ENCODE measurements around the gene PNMA3. TPM values are rescaled to one million over a fixed set of nuclear protein-coding genes. Genes with fewer than 3 reads are reported as not detected.
"Not testable (repeated sequence)": the region's sequence is repeated elsewhere in the genome, so short reads cannot be mapped to it uniquely, and the experiment has no call there.

PNMA3 gene
- total and polyA plus RNA-seq, 4 donors = 0.08 to 0.57 (median 0.13) TPM; not detected in 1

GRCh38 chrX:153083238-153083923 lies 27.1 kb downstream of the PNMA3 start:
- H3K36me3 ChIP-seq (ENCODE audit: control insufficient read depth in 1 of 2, insufficient read depth in 2 of 2, low read length in 1 of 2); H3K4me3 ChIP-seq (ENCODE audit: low read length in 2 of 2); DNase-seq; intact Hi-C loops (cut with DNase I); H3K27ac ChIP-seq (ENCODE audit: low read depth in 1 of 2, low read length in 2 of 2); H3K4me1 ChIP-seq (ENCODE audit: control insufficient read depth in 1 of 2, insufficient read depth in 2 of 2, low read length in 2 of 2); H3K9me3 ChIP-seq (ENCODE audit: control insufficient read depth, low read length); ATAC-seq (ENCODE audit: low FRiP score); H3K27me3 ChIP-seq (ENCODE audit: control insufficient read depth in 1 of 2, insufficient read depth in 2 of 2, low read length in 1 of 2): not testable (repeated sequence)
- 69 to 78% methylated on average over 5 to 11 of the region's 23 CpGs for WGBS, 2 donors

GRCh38 chrX:153102418-153102817 lies 46.1 kb downstream of the PNMA3 start:
- Histone ChIP-seq H3K4me3 (ENCODE audit: low read length in 2 of 2) (no peak overlapping the region), H3K27ac (ENCODE audit: low read depth in 1 of 2, low read length in 2 of 2) (no peak overlapping the region), H3K27me3 (ENCODE audit: control insufficient read depth in 1 of 2, insufficient read depth in 2 of 2, low read length in 1 of 2) (no peaks in the 10 kb centered on the region), H3K4me1 (ENCODE audit: control insufficient read depth in 1 of 2, insufficient read depth in 2 of 2, low read length in 2 of 2) (no peaks in the 10 kb centered on the region), H3K9me3 (ENCODE audit: control insufficient read depth, low read length) (no peaks in the 10 kb centered on the region), H3K36me3 (ENCODE audit: control insufficient read depth in 1 of 2, insufficient read depth in 2 of 2, low read length in 1 of 2) (no peaks in the 10 kb centered on the region)
- intact Hi-C loops (cut with DNase I) = no loop called here
- no peak for ATAC-seq (ENCODE audit: low FRiP score)
- DNase-seq = no peak
- WGBS, 2 donors = 73 to 87% methylated on average over 3 of the region's 3 CpGs

- H3K27ac ChIP-seq (ENCODE audit: low read depth in 1 of 2, low read length in 2 of 2); DNase-seq; H3K4me1 ChIP-seq (ENCODE audit: control insufficient read depth in 1 of 2, insufficient read depth in 2 of 2, low read length in 2 of 2); H3K36me3 ChIP-seq (ENCODE audit: control insufficient read depth in 1 of 2, insufficient read depth in 2 of 2, low read length in 1 of 2); ATAC-seq (ENCODE audit: low FRiP score); H3K4me3 ChIP-seq (ENCODE audit: low read length in 2 of 2); intact Hi-C loops (cut with DNase I); H3K27me3 ChIP-seq (ENCODE audit: control insufficient read depth in 1 of 2, insufficient read depth in 2 of 2, low read length in 1 of 2); H3K9me3 ChIP-seq (ENCODE audit: control insufficient read depth, low read length): not testable (repeated sequence)
- WGBS, 2 donors = 63 to 79% methylated on average over 1 of the region's 1 CpG
Measured at GRCh38 chrX:153104959-153105358, 48.7 kb downstream of the PNMA3 start.

GRCh38 chrX:153106092-153106801 lies 50.0 kb downstream of the PNMA3 start:
- H3K27me3 ChIP-seq (ENCODE audit: control insufficient read depth in 1 of 2, insufficient read depth in 2 of 2, low read length in 1 of 2); H3K4me1 ChIP-seq (ENCODE audit: control insufficient read depth in 1 of 2, insufficient read depth in 2 of 2, low read length in 2 of 2); ATAC-seq (ENCODE audit: low FRiP score); H3K4me3 ChIP-seq (ENCODE audit: low read length in 2 of 2); DNase-seq; intact Hi-C loops (cut with DNase I); H3K36me3 ChIP-seq (ENCODE audit: control insufficient read depth in 1 of 2, insufficient read depth in 2 of 2, low read length in 1 of 2); H3K27ac ChIP-seq (ENCODE audit: low read depth in 1 of 2, low read length in 2 of 2); H3K9me3 ChIP-seq (ENCODE audit: control insufficient read depth, low read length): not testable (repeated sequence)
- 22 to 62% methylated on average over 2 to 3 of the region's 12 CpGs for WGBS, 2 donors

Other genes starting within 250 kb of the PNMA3 start
- 10 to 100 TPM; 22.1 to 22.8 TPM for gene CETN2, start 225.7 kb upstream of the PNMA3 start, total RNA-seq
- gene CETN2, start 225.7 kb upstream of the PNMA3 start, polyA plus RNA-seq = 10 to 100 TPM; 38.7 to 38.9 TPM
- gene NSDHL, start 225.4 kb upstream of the PNMA3 start, total RNA-seq = 1 to 10 TPM; 8.1 to 9.4 TPM
- gene NSDHL, start 225.4 kb upstream of the PNMA3 start, polyA plus RNA-seq = 10 to 100 TPM; 10.0 to 10.1 TPM
- 10 to 100 TPM in 1 of 2 donors, 1 to 10 TPM in 1; 8.0 to 13.5 TPM for gene ZNF185, start 158.4 kb upstream of the PNMA3 start, total RNA-seq
- gene ZNF185, start 158.4 kb upstream of the PNMA3 start, polyA plus RNA-seq = 1 to 10 TPM; 2.6 to 4.8 TPM
- not detected for gene PNMA5, start 62.4 kb upstream of the PNMA3 start, total RNA-seq
- gene PNMA5, start 62.4 kb upstream of the PNMA3 start, polyA plus RNA-seq = not detected
- gene PNMA6A, start 16.0 kb downstream of the PNMA3 start, total RNA-seq = 1 to 10 TPM; 2.3 to 3.7 TPM
- gene PNMA6A, start 16.0 kb downstream of the PNMA3 start, polyA plus RNA-seq = 1 to 10 TPM in 1 of 2 donors, under 1 TPM in 1; 0.74 to 1.3 TPM
- gene MAGEA1, start 122.8 kb downstream of the PNMA3 start, total RNA-seq = not detected
- gene MAGEA1, start 122.8 kb downstream of the PNMA3 start, polyA plus RNA-seq = not detected

All from aorta (tissue), 5 donors.